ACHN (cell line): ENCODE measurements around the gene DNAH2.

Source experiments
- DNase-seq: peaks from one replicate; pipeline ENCODE4 v3.0.0-alpha.2; 2015
- in situ Hi-C: cut with HindIII; loops from 2 replicates; pipeline ENCODE4 v1.10.0; 2017; ENCODE audit warnings: low sequenced_read_pairs, low pct_ligation_motif_present, low pct_unique_long_range_greater_than_20kb

DNAH2 gene, protein sequence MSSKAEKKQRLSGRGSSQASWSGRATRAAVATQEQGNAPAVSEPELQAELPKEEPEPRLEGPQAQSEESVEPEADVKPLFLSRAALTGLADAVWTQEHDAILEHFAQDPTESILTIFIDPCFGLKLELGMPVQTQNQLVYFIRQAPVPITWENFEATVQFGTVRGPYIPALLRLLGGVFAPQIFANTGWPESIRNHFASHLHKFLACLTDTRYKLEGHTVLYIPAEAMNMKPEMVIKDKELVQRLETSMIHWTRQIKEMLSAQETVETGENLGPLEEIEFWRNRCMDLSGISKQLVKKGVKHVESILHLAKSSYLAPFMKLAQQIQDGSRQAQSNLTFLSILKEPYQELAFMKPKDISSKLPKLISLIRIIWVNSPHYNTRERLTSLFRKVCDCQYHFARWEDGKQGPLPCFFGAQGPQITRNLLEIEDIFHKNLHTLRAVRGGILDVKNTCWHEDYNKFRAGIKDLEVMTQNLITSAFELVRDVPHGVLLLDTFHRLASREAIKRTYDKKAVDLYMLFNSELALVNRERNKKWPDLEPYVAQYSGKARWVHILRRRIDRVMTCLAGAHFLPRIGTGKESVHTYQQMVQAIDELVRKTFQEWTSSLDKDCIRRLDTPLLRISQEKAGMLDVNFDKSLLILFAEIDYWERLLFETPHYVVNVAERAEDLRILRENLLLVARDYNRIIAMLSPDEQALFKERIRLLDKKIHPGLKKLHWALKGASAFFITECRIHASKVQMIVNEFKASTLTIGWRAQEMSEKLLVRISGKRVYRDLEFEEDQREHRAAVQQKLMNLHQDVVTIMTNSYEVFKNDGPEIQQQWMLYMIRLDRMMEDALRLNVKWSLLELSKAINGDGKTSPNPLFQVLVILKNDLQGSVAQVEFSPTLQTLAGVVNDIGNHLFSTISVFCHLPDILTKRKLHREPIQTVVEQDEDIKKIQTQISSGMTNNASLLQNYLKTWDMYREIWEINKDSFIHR (N-terminal part only)

DNA sequence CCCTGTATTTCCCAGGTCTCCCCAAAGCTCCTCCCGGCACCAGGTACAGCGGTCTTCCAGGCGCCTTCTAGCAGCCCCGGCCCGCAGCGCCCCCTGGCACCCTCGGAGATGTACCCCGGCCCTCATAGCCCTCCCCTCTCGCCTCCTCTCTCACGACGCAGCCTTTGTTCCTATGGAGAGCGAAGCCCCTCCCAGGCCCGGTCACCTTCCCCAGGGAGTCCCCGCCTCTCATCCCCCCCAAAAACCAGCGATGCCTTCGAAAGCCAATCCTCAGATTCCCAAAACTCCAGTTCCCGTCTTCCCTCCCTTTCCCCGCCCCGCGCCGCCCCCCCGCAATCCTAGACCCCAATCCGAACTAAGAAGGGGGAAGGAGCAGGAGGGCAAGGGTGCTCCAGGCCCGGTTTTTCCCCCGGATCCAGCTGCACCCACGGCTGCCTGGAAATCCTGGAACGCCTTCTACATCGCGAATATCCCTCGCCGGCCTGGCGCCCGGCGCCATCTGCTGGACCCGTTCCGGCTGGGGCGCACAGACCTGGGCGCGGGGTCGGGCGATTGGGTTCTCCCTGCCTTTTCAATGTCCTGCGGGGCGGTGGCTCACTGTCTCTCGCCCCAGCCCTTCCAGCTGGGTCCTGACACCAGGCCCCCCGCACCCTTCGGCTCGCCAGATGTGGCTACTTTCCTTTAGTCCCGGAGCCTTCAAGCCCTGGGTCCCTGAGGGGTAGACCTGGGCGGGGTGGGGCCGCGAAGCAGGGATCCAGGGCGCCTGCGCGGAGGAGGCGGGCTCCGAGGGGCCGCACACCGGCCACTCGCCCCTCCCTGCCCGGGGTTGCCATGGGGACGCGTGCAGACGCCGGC, at the start of gene DNAH2:
TSS of gene DNAH2 (plus strand) at position 844 of the 855 bp plus-strand sequence. CDS start 1,991 bp downstream, outside the sequence.
- peak; percentile 94 for DNase-seq
- in situ Hi-C loops: no loop called here

DNA sequence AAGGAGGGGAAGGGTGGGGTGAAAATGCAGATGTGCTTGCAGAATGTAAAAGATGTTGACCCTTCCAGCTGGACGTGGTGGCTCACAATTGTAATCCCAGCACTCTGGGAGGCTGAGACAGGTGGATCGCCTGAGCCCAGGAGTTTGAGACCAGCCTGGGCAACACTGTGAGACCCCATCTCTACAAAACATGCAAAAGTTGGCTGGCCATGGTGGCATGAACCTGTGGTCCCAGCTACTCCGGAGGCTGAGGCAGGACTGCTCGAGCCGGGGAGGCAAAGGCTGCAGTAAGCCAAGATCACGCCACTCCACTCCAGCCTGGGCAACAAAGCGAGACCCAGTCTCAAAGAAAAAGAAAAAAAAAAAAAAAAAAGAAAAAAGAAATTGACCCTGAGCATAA, 49.1 kb upstream of the DNAH2 start:
- in situ Hi-C loops: no loop called here
- DNase-seq: no peak

DNA sequence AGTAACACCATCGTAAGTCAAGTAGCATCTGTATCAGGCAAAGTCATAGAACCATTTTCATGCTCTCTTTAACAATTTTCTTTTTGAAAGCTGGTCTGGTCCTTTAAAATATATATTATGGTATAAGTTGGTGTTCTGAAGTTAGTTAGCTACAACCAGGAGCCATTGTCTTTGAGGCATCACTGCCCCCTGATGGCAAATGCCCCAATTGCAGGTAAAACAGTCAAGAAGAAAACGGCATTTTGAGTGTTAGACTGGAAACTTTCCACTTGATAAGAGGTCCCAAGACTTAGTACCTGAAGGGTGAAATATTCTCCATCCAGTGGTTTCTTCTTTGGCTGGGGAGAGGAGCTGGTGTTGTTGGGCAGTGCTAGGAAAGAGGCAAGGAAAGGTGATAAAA, 44.3 kb upstream of the DNAH2 start:
- peak; percentile 13 for DNase-seq
- in situ Hi-C loops: no loop called here

DNA sequence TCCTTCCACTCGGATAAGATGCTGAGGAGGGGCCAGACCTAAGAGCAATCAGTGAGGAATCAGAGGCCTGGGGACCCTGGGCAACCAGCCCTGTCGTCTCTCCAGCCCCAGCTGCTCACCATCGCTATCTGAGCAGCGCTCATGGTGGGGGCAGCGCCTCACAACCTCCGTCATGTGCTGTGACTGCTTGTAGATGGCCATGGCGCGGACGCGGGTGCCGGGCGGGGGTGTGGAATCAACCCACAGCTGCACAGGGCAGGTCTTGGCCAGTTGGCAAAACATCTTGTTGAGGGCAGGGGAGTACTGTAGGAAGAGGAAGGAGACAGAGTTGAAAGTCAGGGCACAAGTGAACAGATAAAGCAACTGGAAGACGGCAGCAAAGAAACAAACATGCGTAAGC, 42.6 kb upstream of the DNAH2 start:
- in situ Hi-C loops: no loop called here
- DNase-seq: no peak

DNA sequence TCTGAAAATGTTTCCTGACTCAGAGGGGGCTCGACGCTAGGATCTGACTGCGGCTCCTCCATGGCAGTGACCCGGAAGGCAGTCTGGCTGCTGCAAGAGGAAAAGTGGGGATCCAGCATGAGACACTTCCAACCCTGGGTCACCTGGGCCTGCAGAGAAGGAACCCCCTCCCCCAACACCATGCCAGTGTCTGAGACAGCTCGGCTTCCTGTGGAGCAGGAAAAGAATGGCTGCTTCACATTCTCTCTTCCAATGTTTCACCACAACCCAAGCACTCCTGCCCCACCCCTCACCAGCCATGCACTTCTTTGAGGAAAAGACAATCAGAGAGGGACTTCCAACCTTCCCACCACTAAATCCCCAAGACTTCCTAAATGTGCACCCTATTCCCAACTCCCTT, 41.0 kb upstream of the DNAH2 start:
- in situ Hi-C loops: no loop called here
- no peak for DNase-seq

DNA sequence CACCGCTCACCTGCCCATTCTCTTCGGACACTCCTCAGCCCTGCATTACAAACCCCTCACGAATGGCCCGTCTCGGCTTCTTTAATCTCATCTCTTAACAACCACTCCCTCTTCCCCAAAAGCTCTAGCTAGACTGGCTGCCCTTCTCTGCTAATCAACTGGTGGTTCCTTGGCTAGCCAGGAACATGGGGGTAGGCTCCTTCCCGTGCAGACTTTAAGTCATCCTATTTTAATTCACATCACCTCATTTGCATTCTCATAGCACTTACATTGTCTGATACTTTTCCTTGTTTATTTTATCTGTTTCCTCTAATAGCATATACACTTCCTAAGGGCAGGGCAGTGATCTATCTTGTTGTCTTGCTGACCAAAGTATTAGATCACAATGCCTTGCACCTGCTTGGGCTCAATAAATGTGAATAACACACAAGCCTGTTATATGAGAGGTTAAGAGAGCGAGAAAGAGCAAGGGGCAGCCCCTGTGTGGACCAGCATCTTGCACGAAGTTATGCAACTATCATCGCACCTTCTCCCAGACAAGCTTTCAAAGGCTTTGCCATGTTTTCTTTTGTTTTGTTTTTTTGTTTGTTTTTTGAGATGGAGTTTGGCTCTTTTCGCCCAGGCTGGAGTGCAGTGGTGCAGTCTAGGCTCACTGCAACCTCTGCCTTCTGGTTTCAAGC, 40.0 kb upstream of the DNAH2 start:
- in situ Hi-C loops: no loop called here
- DNase-seq: no peak

DNA sequence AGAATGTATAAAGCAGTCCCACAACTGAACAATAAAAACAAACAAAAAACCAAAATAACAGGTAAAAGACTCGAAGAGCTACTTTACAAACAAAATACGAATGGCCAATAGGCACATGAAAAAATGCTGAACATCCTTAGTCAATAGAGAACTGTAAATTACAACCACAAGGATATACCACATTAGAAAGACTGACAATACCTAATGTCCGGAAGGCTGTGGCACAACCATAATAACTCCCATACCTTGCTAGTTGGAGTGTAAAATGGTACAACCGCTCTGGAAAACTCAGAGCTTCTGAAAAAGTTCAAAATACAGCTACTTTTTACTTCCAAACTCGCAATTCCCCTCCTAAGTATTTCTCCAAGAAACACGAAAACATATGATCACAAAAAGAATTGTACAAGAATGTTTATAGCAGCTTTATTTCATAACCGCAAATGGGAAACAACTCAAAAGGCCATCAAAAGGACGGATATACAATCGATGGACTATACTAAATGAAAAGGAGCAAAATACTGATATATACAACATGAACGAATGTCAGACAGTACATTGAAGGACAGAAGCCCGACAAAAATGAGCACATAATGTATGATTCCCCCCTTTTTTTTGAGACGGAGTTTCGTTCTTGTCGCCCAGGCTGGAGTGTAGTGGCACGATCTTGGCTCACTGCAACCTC, 32.6 kb upstream of the DNAH2 start:
- in situ Hi-C loops: no loop called here

DNA sequence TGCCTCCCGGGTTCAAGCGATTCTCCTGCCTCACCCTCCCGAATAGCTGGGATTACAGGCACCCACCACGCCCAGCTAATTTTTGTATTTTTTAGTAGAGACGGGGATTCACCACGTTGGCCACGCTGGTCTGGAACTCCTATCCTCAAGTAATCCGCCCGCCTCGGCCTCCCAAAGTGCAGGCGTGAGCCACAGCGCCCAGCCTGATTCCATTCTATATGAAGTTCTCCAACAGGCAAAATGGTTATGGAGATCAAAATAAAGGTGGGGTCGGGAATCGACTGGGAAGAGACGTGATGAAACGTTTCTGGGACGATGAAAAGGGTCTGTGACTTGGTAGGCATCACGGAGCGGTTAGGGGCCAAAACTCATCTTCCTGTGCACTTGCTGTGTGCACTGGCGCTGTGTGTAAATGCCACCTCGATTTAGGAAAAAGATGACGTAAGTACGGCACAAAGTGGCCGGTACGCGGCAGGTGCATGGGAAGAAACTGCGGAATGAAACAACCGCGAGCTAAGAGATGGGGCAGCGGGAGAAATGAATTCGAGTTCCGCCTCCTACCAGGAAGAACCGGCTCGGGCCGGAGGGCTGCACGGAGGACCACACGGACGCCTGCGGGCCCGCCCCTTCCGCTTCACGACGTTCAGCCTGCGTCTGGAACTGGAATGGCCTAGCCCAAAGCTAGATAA, 31.9 kb upstream of the DNAH2 start:
- in situ Hi-C loops: no loop called here
- DNase-seq: peak; percentile 97

More for the DNA sequence above, 32.6 kb upstream of the DNAH2 start:
- DNase-seq: peak; percentile 4

DNA sequence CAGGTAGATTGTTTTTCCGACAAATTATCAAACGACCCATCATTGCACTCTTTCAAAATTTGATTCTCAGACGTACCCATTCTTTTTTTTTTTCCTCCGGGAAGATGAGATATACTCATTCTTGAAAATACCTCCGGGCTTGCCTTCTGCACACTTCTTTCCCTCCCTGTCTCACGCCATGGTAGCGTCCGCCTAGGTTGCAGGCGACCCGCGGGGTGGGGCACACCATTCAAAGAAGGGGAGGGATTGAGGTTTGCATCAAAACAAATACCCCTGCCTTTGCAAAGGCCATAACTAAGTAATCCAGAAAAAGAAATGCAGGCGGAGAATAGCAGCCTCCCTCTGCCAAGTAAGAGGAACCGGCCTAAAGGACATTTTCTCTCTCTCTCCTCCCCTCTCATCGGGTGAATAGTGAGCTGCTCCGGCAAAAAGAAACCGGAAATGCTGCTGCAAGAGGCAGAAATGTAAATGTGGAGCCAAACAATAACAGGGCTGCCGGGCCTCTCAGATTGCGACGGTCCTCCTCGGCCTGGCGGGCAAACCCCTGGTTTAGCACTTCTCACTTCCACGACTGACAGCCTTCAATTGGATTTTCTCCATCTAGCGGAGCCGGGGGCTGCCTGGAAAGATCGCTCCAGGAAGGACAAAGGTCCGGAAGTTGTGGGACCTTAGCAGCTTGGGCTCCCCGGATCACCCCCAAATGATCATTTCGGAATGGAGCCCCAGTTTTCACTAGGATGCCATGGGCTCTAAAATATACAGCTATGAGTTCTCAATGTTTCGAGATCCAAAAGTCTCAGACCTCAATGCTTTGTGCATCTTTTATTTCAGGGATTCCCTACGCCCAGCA, 31.1 kb upstream of the DNAH2 start:
- peak; percentile 85 for DNase-seq
- in situ Hi-C loops: no loop called here

DNA sequence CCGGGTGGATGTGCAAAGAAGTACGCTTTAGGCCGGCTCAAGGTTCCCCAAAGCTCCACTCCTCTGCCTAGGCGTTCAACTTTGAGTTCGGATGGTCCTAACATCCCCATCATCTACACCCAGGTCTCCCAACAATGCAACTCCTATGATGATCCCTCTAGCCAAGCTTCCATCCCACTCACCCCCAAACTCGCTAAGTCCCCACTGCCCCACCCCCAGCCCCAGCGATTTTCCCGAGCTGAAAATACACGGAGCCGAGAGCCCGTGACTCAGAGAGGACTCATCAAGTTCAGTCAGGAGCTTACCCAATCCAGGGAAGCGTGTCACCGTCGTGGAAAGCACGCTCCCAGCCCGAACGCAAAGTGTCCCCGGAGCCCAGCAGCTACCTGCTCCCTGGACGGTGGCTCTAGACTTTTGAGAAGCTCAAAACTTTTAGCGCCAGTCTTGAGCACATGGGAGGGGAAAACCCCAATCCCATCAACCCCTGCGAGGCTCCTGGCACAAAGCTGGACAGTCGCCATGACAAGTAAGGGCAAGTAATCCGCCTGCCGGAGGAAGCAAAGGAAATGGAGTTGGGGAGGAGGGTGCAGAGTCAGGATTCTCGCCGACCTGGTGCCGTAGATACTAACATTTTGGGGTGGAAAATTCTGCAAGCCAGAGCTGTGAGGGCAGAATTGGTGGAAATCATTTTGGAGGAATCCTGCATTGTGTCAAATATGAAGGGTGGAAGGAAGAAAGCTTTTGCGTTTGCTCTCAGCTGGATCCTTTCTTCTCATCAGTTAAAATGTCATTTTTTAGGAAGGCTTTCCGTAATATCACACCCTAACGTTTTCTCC, 30.3 kb upstream of the DNAH2 start, which contains the start of gene TP53:
TSS of gene TP53 (minus strand) at position 419 of the 836 bp plus-strand sequence. CDS start 10,896 bp downstream, outside the sequence.
- in situ Hi-C loops: no loop called here
- peak; percentile 93 for DNase-seq

DNA sequence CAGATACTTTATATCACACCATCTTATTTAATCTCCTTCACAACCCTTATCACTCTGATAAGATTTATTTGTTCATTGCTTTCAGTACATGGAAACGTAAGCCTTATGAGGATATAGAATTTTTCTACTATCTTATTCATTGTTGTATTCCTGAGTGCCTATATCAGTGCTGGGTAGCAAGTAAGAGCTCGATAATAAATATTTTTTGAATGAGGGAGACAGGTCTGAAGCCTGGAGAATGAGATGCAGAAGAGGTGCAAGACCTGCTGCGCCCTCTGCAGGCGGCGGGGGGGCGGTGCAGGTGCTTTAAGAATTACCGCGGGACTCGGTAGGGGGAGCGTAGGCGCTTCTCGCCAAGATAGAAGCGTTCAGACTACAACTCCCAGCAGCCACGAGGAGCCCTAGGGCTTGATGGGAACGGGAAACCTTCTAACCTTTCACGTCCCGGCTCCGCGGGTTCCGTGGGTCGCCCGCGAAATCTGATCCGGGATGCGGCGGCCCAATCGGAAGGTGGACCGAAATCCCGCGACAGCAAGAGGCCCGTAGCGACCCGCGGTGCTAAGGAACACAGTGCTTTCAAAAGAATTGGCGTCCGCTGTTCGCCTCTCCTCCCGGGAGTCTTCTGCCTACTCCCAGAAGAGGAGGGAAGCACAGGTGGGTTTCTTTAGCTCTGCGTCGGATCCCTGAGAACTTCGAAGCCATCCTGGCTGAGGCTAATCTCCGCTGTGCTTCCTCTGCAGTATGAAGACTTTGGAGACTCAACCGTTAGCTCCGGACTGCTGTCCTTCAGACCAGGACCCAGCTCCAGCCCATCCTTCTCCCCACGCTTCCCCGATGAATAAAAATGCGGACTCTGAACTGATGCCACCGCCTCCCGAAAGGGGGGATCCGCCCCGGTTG, 29.4 kb upstream of the DNAH2 start, which contains the start of gene WRAP53:
TSS of gene WRAP53 (plus strand) at position 570 of the 900 bp plus-strand sequence. CDS start at position 742, 172 bp downstream.
- in situ Hi-C loops: no loop called here
- DNase-seq: peak; percentile 99

DNA sequence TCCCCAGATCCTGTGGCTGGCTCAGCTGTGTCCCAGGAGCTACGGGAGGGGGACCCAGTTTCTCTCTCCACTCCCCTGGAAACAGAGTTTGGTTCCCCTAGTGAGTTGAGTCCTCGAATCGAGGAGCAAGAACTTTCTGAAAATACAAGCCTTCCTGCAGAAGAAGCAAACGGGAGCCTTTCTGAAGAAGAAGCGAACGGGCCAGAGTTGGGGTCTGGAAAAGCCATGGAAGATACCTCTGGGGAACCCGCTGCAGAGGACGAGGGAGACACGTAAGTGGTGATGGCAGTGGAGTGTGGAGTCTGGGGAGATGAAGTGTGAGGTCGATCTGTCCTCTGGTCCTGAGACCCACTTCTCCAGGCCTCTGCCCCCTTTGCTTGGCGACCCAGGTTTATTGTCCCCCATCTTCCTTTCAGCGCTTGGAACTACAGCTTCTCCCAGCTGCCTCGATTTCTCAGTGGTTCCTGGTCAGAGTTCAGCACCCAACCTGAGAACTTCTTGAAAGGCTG, 28.7 kb upstream of the DNAH2 start:
- in situ Hi-C loops: no loop called here
- DNase-seq: no peak

DNA sequence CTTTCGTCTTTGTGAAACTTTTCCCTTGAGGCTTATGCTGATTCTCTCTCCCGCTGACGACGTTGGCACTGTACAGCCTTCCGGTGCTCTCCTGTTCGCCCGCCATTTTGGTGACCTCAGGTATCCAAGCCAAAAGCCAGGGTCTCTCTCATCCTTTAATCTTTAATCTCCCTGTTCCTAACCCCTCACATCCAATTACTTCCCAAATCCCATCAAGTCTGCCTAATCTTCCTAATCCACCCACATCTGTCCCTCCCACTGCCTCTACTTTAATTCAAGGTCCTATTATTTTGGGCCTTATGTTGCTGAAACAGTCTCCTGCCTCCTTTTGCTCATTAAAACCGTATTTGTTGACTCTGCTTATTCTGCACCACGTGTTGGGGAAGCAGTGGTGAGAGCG, 22.0 kb upstream of the DNAH2 start:
- no peak for DNase-seq
- in situ Hi-C loops: no loop called here
